Measurements from ENCODE around the gene RAD21L1.

The RAD21L1 gene

DNA sequence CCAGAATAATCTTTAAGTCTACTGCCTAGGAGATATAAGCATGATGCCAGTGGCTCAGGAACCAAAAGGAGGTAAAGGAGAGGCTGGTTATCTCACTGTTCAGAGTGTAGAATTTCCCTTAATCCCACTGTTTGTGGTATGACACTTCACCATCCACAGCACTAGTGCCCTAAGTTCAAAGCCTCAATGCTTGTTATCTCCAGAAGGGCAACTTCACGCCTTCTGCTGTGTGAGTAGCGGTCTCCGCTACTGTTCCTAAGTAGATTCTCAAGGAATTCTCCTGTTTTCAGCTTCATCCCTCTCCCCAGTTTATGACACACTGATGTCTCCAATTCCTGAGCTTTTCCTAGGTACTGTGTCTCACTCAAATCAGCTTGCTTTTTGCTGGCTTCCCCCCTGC is 26.6 kb downstream of the RAD21L1 start:
- Histone ChIP-seq H3K9me2 (replicated peaks; ENCODE audit: control insufficient read depth, low read length) (no peaks in the 10 kb centered on the region), H3F3A (ENCODE audit: control insufficient read depth, insufficient read depth) (no peaks in the 10 kb centered on the region), H3K27me3 (ENCODE audit: control insufficient read depth, low read length) (peaks cover 10% of the 10 kb centered on the region; the same call in 1 of the 2 replicates), H3K27ac (ENCODE audit: low read depth, low read length) (no peak overlapping the region), H3K4me3 (ENCODE audit: low read length) (no peak overlapping the region), H3K36me3 (ENCODE audit: control insufficient read depth, low read length) (no peaks in the 10 kb centered on the region), H4K20me1 (ENCODE audit: control insufficient read depth, insufficient read depth, low read depth, low read length) (no peaks in the 10 kb centered on the region), H3K4me2 (ENCODE audit: low read length) (no peak overlapping the region), H3K79me2 (ENCODE audit: control insufficient read depth, low read length) (no peaks in the 10 kb centered on the region), H3K4me1 (ENCODE audit: control insufficient read depth, low read length) (no peaks in the 10 kb centered on the region), H3K9me3 (ENCODE audit: control insufficient read depth, insufficient read depth, low read length) (no peaks in the 10 kb centered on the region)
- TF ChIP-seq, protein P1, sequence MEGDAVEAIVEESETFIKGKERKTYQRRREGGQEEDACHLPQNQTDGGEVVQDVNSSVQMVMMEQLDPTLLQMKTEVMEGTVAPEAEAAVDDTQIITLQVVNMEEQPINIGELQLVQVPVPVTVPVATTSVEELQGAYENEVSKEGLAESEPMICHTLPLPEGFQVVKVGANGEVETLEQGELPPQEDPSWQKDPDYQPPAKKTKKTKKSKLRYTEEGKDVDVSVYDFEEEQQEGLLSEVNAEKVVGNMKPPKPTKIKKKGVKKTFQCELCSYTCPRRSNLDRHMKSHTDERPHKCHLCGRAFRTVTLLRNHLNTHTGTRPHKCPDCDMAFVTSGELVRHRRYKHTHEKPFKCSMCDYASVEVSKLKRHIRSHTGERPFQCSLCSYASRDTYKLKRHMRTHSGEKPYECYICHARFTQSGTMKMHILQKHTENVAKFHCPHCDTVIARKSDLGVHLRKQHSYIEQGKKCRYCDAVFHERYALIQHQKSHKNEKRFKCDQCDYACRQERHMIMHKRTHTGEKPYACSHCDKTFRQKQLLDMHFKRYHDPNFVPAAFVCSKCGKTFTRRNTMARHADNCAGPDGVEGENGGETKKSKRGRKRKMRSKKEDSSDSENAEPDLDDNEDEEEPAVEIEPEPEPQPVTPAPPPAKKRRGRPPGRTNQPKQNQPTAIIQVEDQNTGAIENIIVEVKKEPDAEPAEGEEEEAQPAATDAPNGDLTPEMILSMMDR (IDR thresholded peaks at IDR 0.05; ENCODE audit: low read depth, low read length, poor library complexity, severe bottlenecking): no peak
- TF ChIP-seq EZH2phosphoT487 (IDR thresholded peaks at IDR 0.05; ENCODE audit: borderline replicate concordance, low read length): no peak

DNA sequence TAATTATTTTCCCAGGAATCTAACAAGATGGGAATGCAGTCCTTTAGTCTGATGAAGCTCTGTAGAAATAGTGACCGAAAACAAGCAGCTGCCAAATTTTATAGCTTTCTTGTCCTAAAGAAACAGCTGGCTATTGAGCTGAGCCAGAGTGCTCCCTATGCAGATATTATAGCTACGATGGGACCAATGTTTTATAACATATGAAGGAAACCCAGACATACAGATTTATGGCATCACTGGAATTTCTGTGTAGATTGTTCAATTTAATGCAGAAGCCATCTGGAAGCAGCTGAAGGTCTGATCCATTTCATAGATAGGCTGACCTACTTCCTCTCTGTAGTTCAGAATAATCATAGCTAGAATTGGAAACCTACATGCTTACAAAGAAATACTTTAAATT is 28.4 kb downstream of the RAD21L1 start:
- TF ChIP-seq, protein P1 (IDR thresholded peaks at IDR 0.05; ENCODE audit: low read depth, low read length, poor library complexity, severe bottlenecking): no peak
- no peak for TF ChIP-seq EZH2phosphoT487 (IDR thresholded peaks at IDR 0.05; ENCODE audit: borderline replicate concordance, low read length)
- Histone ChIP-seq H4K20me1 (ENCODE audit: control insufficient read depth, insufficient read depth, low read depth, low read length) (no peaks in the 10 kb centered on the region), H3K36me3 (ENCODE audit: control insufficient read depth, low read length) (no peaks in the 10 kb centered on the region), H3K79me2 (ENCODE audit: control insufficient read depth, low read length) (no peaks in the 10 kb centered on the region), H3K9me3 (ENCODE audit: control insufficient read depth, insufficient read depth, low read length) (no peaks in the 10 kb centered on the region), H3K27ac (ENCODE audit: low read depth, low read length) (no peak overlapping the region), H3K4me3 (ENCODE audit: low read length) (no peak overlapping the region), H3K4me2 (ENCODE audit: low read length) (no peak overlapping the region), H3K27me3 (ENCODE audit: control insufficient read depth, low read length) (peaks cover 11% of the 10 kb centered on the region; the same call in 1 of the 2 replicates), H3F3A (ENCODE audit: control insufficient read depth, insufficient read depth) (no peaks in the 10 kb centered on the region), H3K4me1 (ENCODE audit: control insufficient read depth, low read length) (no peaks in the 10 kb centered on the region), H3K9me2 (replicated peaks; ENCODE audit: control insufficient read depth, low read length) (no peaks in the 10 kb centered on the region)

DNA sequence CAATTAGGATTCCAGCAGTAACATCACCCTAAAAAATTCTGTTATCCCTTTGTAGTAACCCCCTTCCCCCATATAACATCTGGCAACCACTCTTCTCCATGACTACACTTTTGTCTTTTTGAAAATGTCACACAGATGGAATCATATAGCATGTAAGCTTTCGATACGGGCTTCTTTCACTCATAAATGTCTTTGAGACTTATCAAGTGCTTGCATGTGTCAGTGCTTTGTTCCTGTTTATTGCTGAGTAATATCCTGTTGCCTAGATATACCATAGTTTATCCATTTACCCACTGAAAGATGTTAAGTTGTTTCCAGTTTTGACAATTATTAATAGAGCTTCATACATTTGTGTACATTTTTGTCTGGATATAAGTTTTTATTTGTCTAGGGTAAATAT is 29.8 kb downstream of the RAD21L1 start:
- H3K4me2 ChIP-seq (ENCODE audit: low read length): no peak overlapping the region
- no peak for TF ChIP-seq EZH2phosphoT487 (IDR thresholded peaks at IDR 0.05; ENCODE audit: borderline replicate concordance, low read length)
- TF ChIP-seq, protein P1 (IDR thresholded peaks at IDR 0.05; ENCODE audit: low read depth, low read length, poor library complexity, severe bottlenecking): no peak
- H4K20me1 ChIP-seq (ENCODE audit: control insufficient read depth, insufficient read depth, low read depth, low read length): no peaks in the 10 kb centered on the region
- H3K27me3 ChIP-seq (ENCODE audit: control insufficient read depth, low read length): peaks cover 11% of the 10 kb centered on the region; the same call in 1 of the 2 replicates
- no peaks in the 10 kb centered on the region for H3K79me2 ChIP-seq (ENCODE audit: control insufficient read depth, low read length)
- H3K4me3 ChIP-seq (ENCODE audit: low read length): no peak overlapping the region
- H3K4me1 ChIP-seq (ENCODE audit: control insufficient read depth, low read length): no peaks in the 10 kb centered on the region
- no peak overlapping the region for H3K27ac ChIP-seq (ENCODE audit: low read depth, low read length)
- no peaks in the 10 kb centered on the region for H3K36me3 ChIP-seq (ENCODE audit: control insufficient read depth, low read length)
- no peaks in the 10 kb centered on the region for H3K9me2 ChIP-seq (replicated peaks; ENCODE audit: control insufficient read depth, low read length)
- no peaks in the 10 kb centered on the region for H3K9me3 ChIP-seq (ENCODE audit: control insufficient read depth, insufficient read depth, low read length)
- no peaks in the 10 kb centered on the region for H3F3A ChIP-seq (ENCODE audit: control insufficient read depth, insufficient read depth)

All from DOHH2 (cell line).